HL-60 (cell line): ENCODE data around the gene CPSF6.

Experiments used
- DNase-seq, 2 experiments: peaks; one replicate each; pipeline ENCODE4 v3.0.0-alpha.2; 2010 to 2020; ENCODE audit warnings: low read depth in 1 of 2, low spot score in 1 of 2
- H3K27ac ChIP-seq: fragments of 250-450 bp; sonication (Bioruptor Pico); replicated peaks from 2 replicates; pipeline ENCODE4 v1.5.1; 2020; ENCODE audit warnings: mild to moderate bottlenecking, moderate library complexity
- H3K27me3 ChIP-seq: fragments of 250-450 bp; sonication (Bioruptor Pico); 2 replicates; pipeline ENCODE4 v1.5.1; 2021; ENCODE audit warnings: mild to moderate bottlenecking, moderate library complexity; ENCODE audit not compliant: insufficient read depth, poor library complexity, severe bottlenecking
- H3K4me3 ChIP-seq: replicated peaks from 2 replicates; pipeline ENCODE4 v1.5.1; 2011; ENCODE audit warnings: mild to moderate bottlenecking, control low read depth, low read length; ENCODE audit not compliant: insufficient read depth
- CTCF ChIP-seq: IDR thresholded peaks from one replicate; pipeline ENCODE4 v1.5.1; 2011; ENCODE audit warnings: low read length, control low read depth, inconsistent platforms; ENCODE audit not compliant: insufficient read depth
- GABPA ChIP-seq: IDR thresholded peaks from 2 replicates; pipeline ENCODE4 v1.6.1; 2012; ENCODE audit warnings: low read depth
- POLR2AphosphoS5 ChIP-seq: IDR thresholded peaks from 2 replicates; pipeline ENCODE4 v1.6.1; 2012; ENCODE audit warnings: low read depth
- REST ChIP-seq: IDR thresholded peaks from 2 replicates; pipeline ENCODE4 v1.6.1; 2012; ENCODE audit warnings: low read depth; ENCODE audit not compliant: insufficient replicate concordance
- SPI1 ChIP-seq: IDR thresholded peaks from 2 replicates; pipeline ENCODE4 v1.6.1; 2012; ENCODE audit warnings: low read depth, mild to moderate bottlenecking, borderline replicate concordance

The CPSF6 gene

GRCh38 chr12:69266036-69266635, 26.8 kb downstream of the CPSF6 start:
- TF ChIP-seq POLR2AphosphoS5 (no peak), GABPA (no peak), REST (no peak), CTCF (no peak), SPI1 (no peak)
- H3K27me3 ChIP-seq: no peaks in the 10 kb centered on the region
- H3K27ac ChIP-seq: no peak overlapping the region
- H3K4me3 ChIP-seq: no peak overlapping the region
- DNase-seq: no peak

GRCh38 chr12:69269736-69270135, 30.4 kb downstream of the CPSF6 start:
- no peak overlapping the region for H3K4me3 ChIP-seq
- DNase-seq: no peak
- H3K27ac ChIP-seq: no peak overlapping the region
- TF ChIP-seq SPI1: no peak
- no peaks in the 10 kb centered on the region for H3K27me3 ChIP-seq

- H3K27ac ChIP-seq: no peak overlapping the region
- no peak for TF ChIP-seq POLR2AphosphoS5
- TF ChIP-seq GABPA: no peak
- TF ChIP-seq SPI1: no peak
- TF ChIP-seq REST: no peak
- TF ChIP-seq CTCF: no peak
- DNase-seq: no peak
- H3K4me3 ChIP-seq: no peak overlapping the region
- no peaks in the 10 kb centered on the region for H3K27me3 ChIP-seq
Measured at GRCh38 chr12:69272511-69272910, 33.1 kb downstream of the CPSF6 start.

GRCh38 chr12:69274861-69275260, 35.5 kb downstream of the CPSF6 start:
- Histone ChIP-seq H3K27me3 (no peaks in the 10 kb centered on the region), H3K27ac (no peak overlapping the region), H3K4me3 (no peak overlapping the region)
- DNase-seq: no peak
- TF ChIP-seq POLR2AphosphoS5 (no peak), SPI1 (no peak), REST (no peak), CTCF (no peak), GABPA (no peak)
